ENCODE measurements around the gene E2F3.

Gene E2F3

GRCh38 chr6:20426177-20427082, 24.8 kb downstream of the E2F3 start:
- H4K20me1 ChIP-seq (ENCODE audit: insufficient read depth), result peaks cover 35% of the 10 kb centered on the region

DNA sequence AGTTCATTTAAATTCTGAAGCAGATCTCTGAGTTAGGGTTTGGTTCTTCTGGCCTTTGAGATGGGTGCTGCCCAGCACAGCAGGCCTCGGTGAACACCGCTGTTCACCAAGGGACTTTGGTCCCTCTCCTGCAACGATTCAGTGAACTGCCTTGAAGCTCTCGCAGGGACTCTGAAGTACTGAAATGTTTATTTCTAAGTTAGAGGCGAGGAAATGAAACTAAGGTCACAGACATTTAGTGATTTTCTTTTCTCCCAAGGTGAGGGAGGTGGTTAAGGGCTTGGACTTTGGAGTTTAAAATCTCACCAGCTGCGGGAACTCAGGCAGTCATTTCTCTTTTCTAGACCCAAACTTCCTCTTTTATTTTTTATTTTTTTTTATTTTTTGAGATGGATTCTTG, 26.2 kb downstream of the E2F3 start:
- Histone ChIP-seq H3K4me2 (no peak overlapping the region), H3K79me2 (ENCODE audit: insufficient read depth, low read depth) (peaks cover 96% of the 10 kb centered on the region), H3K36me3 (ENCODE audit: insufficient read depth) (no peaks in the 10 kb centered on the region), H3K27me3 (ENCODE audit: insufficient read depth, low read depth) (no peaks in the 10 kb centered on the region), H3K4me1 (ENCODE audit: low read depth, poor library complexity, severe bottlenecking) (peaks cover 17% of the 10 kb centered on the region), H3K27ac (no peak overlapping the region), H2AFZ (ENCODE audit: low read depth) (no peak overlapping the region), H3K9ac (no peak overlapping the region), H4K20me1 (ENCODE audit: insufficient read depth) (peaks cover 29% of the 10 kb centered on the region; the same call in 1 of the 2 replicates), H3K4me3 (IDR thresholded peaks at IDR 0.05; ENCODE audit: insufficient read depth, low read depth, low read length) (no peak overlapping the region)
- TF ChIP-seq, protein P1, sequence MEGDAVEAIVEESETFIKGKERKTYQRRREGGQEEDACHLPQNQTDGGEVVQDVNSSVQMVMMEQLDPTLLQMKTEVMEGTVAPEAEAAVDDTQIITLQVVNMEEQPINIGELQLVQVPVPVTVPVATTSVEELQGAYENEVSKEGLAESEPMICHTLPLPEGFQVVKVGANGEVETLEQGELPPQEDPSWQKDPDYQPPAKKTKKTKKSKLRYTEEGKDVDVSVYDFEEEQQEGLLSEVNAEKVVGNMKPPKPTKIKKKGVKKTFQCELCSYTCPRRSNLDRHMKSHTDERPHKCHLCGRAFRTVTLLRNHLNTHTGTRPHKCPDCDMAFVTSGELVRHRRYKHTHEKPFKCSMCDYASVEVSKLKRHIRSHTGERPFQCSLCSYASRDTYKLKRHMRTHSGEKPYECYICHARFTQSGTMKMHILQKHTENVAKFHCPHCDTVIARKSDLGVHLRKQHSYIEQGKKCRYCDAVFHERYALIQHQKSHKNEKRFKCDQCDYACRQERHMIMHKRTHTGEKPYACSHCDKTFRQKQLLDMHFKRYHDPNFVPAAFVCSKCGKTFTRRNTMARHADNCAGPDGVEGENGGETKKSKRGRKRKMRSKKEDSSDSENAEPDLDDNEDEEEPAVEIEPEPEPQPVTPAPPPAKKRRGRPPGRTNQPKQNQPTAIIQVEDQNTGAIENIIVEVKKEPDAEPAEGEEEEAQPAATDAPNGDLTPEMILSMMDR (conservative IDR thresholded peaks at IDR 0.05; ENCODE audit: low read depth, low read length), result no peak

More at GRCh38 chr6:20426177-20427082, 24.8 kb downstream of the E2F3 start:
- peaks cover 17% of the 10 kb centered on the region for H3K4me1 ChIP-seq (ENCODE audit: low read depth, poor library complexity, severe bottlenecking)
- H3K27ac ChIP-seq, result no peak overlapping the region
- no peak overlapping the region for H2AFZ ChIP-seq (ENCODE audit: low read depth)
- H3K4me2 ChIP-seq, result no peak overlapping the region
- H3K4me3 ChIP-seq (IDR thresholded peaks at IDR 0.05; ENCODE audit: insufficient read depth, low read depth, low read length), result no peak overlapping the region
- TF ChIP-seq, protein P1 (conservative IDR thresholded peaks at IDR 0.05; ENCODE audit: low read depth, low read length), result no peak
- no peaks in the 10 kb centered on the region for H3K36me3 ChIP-seq (ENCODE audit: insufficient read depth)
- no peaks in the 10 kb centered on the region for H3K27me3 ChIP-seq (ENCODE audit: insufficient read depth, low read depth)
- no peak overlapping the region for H3K9ac ChIP-seq
- H3K79me2 ChIP-seq (ENCODE audit: insufficient read depth, low read depth), result peaks cover 96% of the 10 kb centered on the region

- Histone ChIP-seq H3K9ac (no peak overlapping the region), H2AFZ (ENCODE audit: low read depth) (no peak overlapping the region), H3K27ac (no peak overlapping the region), H3K4me1 (ENCODE audit: low read depth, poor library complexity, severe bottlenecking) (peaks cover 3% of the 10 kb centered on the region), H3K4me2 (no peak overlapping the region), H3K27me3 (ENCODE audit: insufficient read depth, low read depth) (no peaks in the 10 kb centered on the region), H3K4me3 (IDR thresholded peaks at IDR 0.05; ENCODE audit: insufficient read depth, low read depth, low read length) (no peak overlapping the region), H3K36me3 (ENCODE audit: insufficient read depth) (no peaks in the 10 kb centered on the region), H4K20me1 (ENCODE audit: insufficient read depth) (0 out of 2 replicates have a peak, but pooled peaks cover 16% of the 10 kb centered on the region), H3K79me2 (ENCODE audit: insufficient read depth, low read depth) (peaks cover 69% of the 10 kb centered on the region)
- TF ChIP-seq, protein P1 (conservative IDR thresholded peaks at IDR 0.05; ENCODE audit: low read depth, low read length), result no peak
These were observed 31.0 kb downstream of the E2F3 start for GRCh38 chr6:20432692-20433091.

- H3K9ac ChIP-seq, result no peak overlapping the region
- H4K20me1 ChIP-seq (ENCODE audit: insufficient read depth), result 0 out of 2 replicates have a peak, but pooled peaks cover 10% of the 10 kb centered on the region
- no peak overlapping the region for H2AFZ ChIP-seq (ENCODE audit: low read depth)
- no peak overlapping the region for H3K27ac ChIP-seq
- H3K4me2 ChIP-seq, result no peak overlapping the region
- no peaks in the 10 kb centered on the region for H3K27me3 ChIP-seq (ENCODE audit: insufficient read depth, low read depth)
- TF ChIP-seq, protein P1 (conservative IDR thresholded peaks at IDR 0.05; ENCODE audit: low read depth, low read length), result no peak
- peaks cover 3% of the 10 kb centered on the region for H3K4me1 ChIP-seq (ENCODE audit: low read depth, poor library complexity, severe bottlenecking)
- H3K36me3 ChIP-seq (ENCODE audit: insufficient read depth), result no peaks in the 10 kb centered on the region
- H3K79me2 ChIP-seq (ENCODE audit: insufficient read depth, low read depth), result peaks cover 69% of the 10 kb centered on the region; the same call in 1 of the 2 replicates
- no peak overlapping the region for H3K4me3 ChIP-seq (IDR thresholded peaks at IDR 0.05; ENCODE audit: insufficient read depth, low read depth, low read length)
These were observed 31.6 kb downstream of the E2F3 start for GRCh38 chr6:20433321-20433720.
